HS-27A (cell line): Measurements from ENCODE around the gene EYA4.

ENCODE experiments used
- DNase-seq: peaks from one replicate; pipeline ENCODE4 v3.0.0-alpha.2; 2012; ENCODE audit warnings: low read depth, missing footprints

Gene EYA4

GRCh38 chr6:133404151-133404550 is 163.0 kb downstream of the EYA4 start:
- DNase-seq, result no peak

DNA sequence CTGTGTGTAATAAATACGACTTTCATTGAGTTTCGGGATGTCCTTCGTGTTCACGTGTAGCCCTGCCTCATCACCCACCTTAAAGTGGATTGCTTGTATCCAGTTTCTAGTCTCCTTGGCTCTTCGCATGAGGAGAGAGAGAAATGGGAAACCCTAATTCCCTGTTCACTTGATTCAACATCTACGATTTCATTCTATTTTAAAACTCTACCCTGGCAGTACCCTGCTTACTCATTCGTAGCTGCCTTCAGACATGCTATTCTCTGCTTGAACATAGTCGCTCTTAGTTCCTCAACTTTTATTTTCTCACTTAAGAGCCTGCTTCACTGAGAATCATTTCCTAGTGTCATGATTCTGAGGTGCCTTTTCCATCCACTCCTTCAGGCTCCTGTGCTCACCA is 163.6 kb downstream of the EYA4 start:
- DNase-seq, result no peak

DNA sequence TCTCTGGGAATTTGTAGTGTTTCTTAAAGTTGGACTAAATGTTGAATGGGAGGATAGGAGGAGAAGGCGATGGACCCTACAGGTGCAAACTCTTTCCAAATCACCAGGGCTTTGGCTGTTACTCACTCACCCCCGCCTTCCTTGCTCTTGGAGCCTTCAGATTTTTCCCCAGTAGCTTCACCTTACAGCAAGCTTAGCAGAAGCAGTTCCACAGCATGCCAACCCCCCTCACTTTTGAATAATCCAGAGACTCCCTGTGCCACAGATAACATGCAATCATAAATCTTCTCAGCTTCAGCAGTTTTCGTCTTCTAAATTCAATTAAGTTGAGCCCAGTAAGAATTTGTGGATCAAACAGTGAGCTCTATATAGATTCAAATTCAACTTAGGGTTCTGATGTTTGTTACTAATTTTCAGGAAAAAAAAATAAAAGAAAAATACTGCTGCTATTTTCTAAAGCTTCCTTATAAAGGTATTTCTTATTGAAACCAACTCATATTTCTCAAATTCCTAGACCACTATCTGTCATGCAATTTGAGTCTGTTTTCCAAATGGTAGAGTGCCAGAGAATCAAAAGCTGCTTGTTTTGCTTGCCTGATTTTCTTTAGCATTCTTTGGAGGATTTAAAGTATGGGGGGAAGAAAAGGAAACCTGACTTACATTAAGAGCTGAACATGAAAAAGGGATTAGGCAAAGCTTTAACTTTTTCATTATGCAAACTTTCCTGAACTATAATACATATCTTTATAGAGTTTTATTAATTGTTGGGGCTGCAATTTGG is 166.4 kb downstream of the EYA4 start:
- no peak for DNase-seq

DNA sequence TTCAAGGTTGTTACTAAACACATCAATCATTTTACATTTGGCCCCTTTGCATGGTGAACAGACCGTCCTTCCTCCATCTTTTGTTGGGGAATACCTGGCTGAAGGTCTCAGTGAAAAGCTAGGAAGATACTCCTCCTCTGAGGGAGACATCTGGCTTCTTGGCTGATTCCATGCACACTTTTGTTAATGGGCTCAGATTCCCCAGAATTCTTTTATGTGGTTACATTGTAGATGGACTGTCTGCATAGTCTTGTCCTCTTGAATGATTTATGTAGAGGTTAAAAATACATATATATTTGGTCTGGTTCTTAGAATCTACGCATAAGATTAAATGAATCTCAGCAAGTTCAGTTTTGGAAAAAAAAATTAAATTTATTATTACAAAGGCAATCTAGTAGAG is 167.0 kb downstream of the EYA4 start:
- no peak for DNase-seq

GRCh38 chr6:133408543-133408942 is 167.4 kb downstream of the EYA4 start:
- DNase-seq, result no peak

DNA sequence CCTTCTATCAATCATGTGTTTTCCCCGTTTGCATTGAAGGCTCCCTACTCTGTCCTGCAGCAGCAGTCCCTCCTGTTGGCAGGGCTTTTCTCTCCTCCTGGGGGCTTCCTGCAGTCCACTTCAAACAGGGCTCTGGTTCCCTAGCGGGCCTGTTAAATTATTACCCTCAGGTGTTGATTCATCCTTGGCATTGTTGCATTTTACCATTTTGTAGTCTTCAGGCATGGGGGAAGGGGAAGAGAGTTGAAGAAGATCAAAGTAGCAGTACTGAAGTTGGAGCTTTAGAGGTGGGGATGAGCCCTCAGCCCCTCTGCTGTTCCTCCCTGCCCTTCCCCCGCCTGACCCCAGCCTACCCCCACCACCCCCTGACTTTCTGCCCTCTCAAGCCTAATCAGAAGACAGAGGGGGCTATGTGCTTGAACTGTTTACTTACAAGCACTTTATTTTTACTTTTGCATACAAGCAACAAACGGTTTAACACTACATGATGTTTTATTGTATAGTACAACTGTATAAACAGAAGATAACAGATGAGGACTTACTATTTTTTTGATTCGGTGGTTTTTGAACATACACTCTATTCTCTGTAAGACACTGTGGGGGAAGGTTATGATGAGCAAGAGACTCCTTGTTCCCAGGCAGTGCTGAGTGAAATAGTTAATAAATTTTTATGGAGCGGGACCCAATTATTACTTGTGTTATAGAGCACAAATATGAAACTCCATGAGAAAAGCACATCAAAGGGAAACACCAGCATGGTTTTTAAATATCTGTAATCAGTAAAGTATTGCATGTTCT is 169.7 kb downstream of the EYA4 start:
- no peak for DNase-seq

- DNase-seq, result no peak
Measured at GRCh38 chr6:133411757-133412156, 170.6 kb downstream of the EYA4 start.

DNA sequence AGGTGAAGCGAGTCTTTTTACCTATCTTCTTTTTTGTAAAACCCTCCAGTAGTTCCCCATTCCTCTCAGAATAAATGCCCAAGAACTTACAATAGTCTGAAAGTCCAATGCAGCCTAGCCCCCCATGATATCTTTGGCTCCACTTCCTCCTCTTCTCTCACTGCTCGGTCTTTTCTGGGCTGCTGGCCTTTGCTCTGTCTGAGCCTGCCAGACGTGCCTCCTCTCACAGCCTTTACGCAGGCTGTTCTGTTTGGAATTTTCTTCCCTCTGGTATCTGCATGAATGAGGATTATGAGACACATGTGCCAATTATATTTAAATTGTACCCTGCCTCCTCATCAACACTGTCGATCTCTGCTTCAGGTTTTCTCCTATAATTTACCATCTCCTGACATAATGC is 174.1 kb downstream of the EYA4 start:
- DNase-seq, result no peak

- no peak for DNase-seq
Measured at GRCh38 chr6:133418108-133418507, 177.0 kb downstream of the EYA4 start.

DNA sequence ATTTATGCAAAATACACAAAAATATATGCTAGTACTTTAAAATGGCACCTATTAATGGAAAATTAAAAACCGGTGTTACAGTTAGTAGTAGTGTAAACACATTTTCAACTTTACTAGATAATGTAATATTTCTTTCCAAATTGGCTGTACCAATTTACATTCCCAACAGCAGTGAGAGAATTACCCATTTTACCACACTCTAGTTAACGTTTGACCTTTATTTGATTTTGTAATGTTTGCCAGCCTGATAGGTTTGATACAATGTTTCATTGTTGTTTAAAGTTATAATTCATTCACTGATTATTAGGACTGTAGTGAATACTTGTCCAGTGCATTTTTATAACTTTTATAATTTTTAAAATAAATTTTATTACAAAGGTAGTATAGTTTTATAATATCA is 182.1 kb downstream of the EYA4 start:
- no peak for DNase-seq

DNA sequence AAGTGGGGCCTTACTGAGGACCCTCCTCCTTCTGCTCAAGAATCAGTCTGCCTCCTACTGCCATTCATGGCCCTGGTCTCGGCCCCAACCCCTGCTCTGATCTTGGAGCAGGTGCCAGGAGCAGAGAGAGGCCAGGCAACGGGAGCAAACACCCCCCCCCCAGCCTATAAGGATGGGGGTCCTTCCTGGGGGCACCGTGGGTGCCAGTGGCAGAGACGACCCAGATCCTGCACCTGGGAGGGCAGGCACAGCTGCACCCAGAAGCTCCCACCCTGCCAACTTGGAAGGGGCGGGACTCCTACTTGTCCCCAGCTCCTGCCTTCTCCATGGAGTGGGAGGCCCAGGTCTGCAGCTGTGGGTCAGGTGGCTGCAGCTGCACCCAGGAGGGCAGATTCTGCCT is 183.2 kb downstream of the EYA4 start:
- no peak for DNase-seq

GRCh38 chr6:133426038-133426437 is 184.9 kb downstream of the EYA4 start:
- DNase-seq, result no peak

GRCh38 chr6:133428295-133428694 is 187.1 kb downstream of the EYA4 start:
- DNase-seq, result no peak

DNA sequence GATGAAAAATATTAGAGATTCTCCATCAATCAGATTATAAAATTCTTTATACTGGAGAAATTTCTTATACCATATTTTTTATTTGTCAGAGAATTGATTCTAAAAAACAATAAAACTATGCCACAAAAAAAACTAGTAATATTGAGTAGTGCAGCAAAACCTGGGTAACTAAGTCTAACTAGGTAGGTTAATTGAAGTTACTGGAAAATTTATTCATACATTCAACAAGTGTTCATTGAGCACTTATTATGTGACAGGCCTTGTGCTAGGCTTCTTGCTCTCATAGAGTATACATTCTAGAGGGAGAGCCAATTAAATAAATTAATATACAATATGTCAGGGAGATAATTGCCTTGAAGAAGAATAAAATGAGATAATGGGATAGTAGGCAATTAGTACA is 189.4 kb downstream of the EYA4 start:
- DNase-seq, result no peak

DNA sequence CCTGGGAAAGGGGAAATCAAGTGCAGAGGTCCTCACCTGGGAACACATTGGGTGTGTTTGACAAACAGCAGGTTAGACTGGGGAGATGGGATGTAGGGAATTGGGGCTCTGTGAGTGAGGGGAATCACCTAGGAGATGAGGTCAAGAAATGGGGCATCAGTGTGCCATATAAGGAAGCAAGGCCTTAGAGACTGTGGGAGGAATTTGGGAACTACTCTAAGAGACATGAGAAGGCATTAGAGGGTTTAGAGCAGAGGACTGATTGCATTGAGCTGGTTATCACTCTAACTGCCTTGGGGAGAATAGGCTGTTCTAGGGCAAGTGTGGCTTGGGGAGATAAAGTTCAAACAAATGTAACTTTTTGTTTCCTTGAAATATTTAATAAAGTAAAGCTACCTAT is 189.9 kb downstream of the EYA4 start:
- DNase-seq, result no peak

DNA sequence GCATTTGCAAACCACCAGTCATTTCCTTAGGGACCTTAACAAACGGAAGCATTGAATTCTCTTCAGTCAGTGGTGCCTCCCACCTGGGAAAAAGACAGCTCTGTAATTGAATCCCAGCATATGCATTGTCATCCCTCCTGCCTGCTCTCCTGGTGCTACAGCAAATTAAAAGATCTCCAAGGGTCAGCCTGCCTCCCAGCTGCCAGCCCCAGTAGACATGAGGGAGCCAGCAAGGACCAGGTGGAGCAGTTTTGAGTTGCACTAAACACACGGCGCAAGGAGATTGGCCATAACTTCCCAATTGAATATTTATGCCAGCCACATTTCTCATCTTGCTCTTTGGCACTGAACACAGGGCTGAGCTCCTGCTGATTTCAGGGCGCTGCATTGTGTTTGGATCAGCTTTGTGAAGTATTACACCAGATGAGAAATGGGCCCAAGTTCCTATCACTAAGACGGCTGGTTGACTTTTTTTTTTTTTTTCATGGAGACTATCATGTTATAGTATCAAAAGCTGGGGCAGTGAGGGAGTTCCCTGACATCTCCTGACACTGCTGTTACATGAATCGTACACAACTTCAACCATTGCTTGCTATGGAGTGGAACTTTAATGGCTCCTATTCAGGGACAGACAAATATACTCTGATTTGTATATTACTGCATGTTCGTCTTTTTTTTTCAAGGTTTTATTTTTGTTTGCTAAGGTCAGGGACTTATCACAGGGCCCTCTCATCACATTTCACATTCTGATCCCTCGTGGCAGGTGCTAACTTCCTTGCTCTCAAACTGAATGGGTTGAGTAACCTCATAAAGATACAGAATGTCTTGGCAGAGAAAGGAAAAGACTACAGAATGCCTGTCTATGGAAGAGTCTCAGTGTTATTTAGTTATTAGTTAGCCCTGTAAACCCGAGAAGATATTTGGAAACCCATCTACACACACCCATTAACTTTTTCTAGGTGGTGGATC is 191.1 kb downstream of the EYA4 start:
- no peak for DNase-seq

GRCh38 chr6:133435065-133435728 is 194.0 kb downstream of the EYA4 start:
- DNase-seq, result no peak

DNA sequence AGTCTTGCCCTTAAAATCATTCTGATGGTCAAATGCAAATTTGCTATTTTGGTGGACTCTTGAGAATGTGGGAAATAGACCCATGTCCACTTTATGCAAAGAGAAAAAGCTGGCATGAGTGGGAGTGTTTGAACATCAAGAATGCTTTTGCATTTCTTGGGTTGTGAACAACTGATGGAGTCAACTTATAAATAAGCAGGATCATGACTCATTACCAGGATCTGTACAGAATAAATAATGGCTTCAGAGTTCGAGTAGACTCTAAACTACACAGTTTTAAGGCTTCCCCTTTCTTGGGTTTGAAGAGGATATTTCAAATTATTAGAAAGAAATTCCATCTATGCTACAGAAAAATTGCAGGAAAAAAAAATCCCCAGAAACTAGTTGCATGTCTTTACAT is 195.5 kb downstream of the EYA4 start:
- DNase-seq, result no peak

GRCh38 chr6:133441491-133441890 is 200.3 kb downstream of the EYA4 start:
- no peak for DNase-seq

DNA sequence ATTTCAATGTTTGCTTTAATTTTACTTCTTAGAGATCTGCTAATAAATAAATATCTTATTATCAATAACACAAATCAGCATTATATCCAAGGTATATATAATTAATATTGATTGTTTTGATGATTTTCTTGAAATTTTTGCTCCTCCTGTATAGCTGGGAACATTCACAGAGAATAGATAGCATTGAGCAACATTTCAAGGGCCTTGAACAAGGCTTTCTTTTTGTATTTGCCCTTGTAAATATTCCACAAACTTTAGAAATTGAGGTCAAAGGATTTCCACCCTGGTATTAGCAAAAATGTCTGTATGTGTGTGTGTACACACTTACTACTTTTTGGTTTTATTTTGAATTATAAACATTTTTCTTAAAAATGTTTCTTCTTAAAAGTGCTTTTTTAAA is 205.6 kb downstream of the EYA4 start:
- DNase-seq, result no peak

- no peak for DNase-seq
Measured at GRCh38 chr6:133447924-133448323, 206.8 kb downstream of the EYA4 start.

DNA sequence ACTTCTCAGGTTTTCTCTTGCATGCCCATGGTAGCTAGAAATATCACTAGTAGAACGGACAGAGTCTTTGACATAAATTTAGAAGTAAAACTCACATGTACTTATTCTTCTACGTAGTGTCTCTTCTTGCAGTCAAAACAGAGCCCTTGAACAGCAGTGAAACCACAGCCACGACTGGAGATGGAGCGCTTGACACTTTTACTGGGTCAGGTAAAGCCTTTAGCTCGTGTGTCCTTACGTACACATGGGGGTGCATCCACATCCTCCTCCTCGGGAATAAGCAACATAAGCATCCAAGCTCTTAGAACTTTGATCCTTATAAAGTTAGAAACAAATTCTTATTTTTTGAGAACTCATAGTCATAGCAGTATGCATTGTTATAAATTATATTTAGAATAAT is 215.3 kb downstream of the EYA4 start:
- DNase-seq, result no peak
